ENCODE results near the gene SMIM33. TPM values are rescaled to one million over a fixed set of nuclear protein-coding genes. Genes with fewer than 3 reads are reported as not detected.

Gene SMIM33
- total RNA-seq (2014; rRNA removed; shearing (Covaris generic)): not detected in 2 replicates
- not detected in 2 replicates for polyA plus RNA-seq (2016; fragmentation: Nextera tagmentation; extraction: Ambion mirVana)

GRCh38 chr5:139470821-139471300 lies at the start of gene SMIM33:
Gene SMIM33, plus strand, starts transcription at chr5:139471004. Its CDS starts 118 bp downstream, at chr5:139471122.
- H3K9ac ChIP-seq: no peak within 1 kb of the TSS
- H3K4me3 ChIP-seq: no peak within 1 kb of the TSS
- H3F3A ChIP-seq (ENCODE audit: insufficient read depth): no peaks in the 10 kb centered on the region
- no peaks in the 10 kb centered on the region for H3K27me3 ChIP-seq (replicated peaks; ENCODE audit: insufficient read depth)
- H3K4me1 ChIP-seq (ENCODE audit: insufficient read depth): peaks cover 11% of the 10 kb centered on the region
- H3K79me2 ChIP-seq (ENCODE audit: insufficient read depth): no peaks in the 10 kb centered on the region
- in situ Hi-C loops (cut with MboI): no loop called here
- no peaks in the 10 kb centered on the region for H3K9me2 ChIP-seq (ENCODE audit: insufficient read depth)
- TF ChIP-seq EZH2 (IDR thresholded peaks at IDR 0.05; ENCODE audit: insufficient read depth, poor library complexity, severe bottlenecking): no peak
- no peak for TF ChIP-seq EZH2phosphoT487 (IDR thresholded peaks at IDR 0.05; ENCODE audit: insufficient read depth, low read depth)
- no peaks in the 10 kb centered on the region for H4K20me1 ChIP-seq (ENCODE audit: insufficient read depth)
- no peaks in the 10 kb centered on the region for H3K36me3 ChIP-seq (ENCODE audit: low read depth)
- no peak within 1 kb of the TSS for H3K4me2 ChIP-seq (ENCODE audit: unreplicated experiment)
- no peak for DNase-seq
- no peak within 1 kb of the TSS for H3K27ac ChIP-seq
- WGBS, 2 experiments (ENCODE audit: low coverage in 1 of 2, low lambda C conversion rate in 2 of 2, missing lambda C conversion rate in 2 of 2): 86 to 88% methylated on average over 9 of the region's 9 CpGs
- no peaks in the 10 kb centered on the region for H3K9me3 ChIP-seq (ENCODE audit: low read depth)
- no peak within 1 kb of the TSS for H2AFZ ChIP-seq

- 33 to 35% methylated on average over 5 of the region's 5 CpGs for WGBS, 2 experiments (ENCODE audit: low coverage in 1 of 2, low lambda C conversion rate in 2 of 2, missing lambda C conversion rate in 2 of 2)
- H3K79me2 ChIP-seq (ENCODE audit: insufficient read depth): no peaks in the 10 kb centered on the region
- TF ChIP-seq EZH2 (IDR thresholded peaks at IDR 0.05; ENCODE audit: insufficient read depth, poor library complexity, severe bottlenecking) (no peak), EZH2phosphoT487 (IDR thresholded peaks at IDR 0.05; ENCODE audit: insufficient read depth, low read depth) (no peak)
- H3K27me3 ChIP-seq (replicated peaks; ENCODE audit: insufficient read depth): no peaks in the 10 kb centered on the region
- H3K4me1 ChIP-seq (ENCODE audit: insufficient read depth): 0 out of 2 replicates have a peak, but pooled peaks cover 4% of the 10 kb centered on the region
- H3K27ac ChIP-seq: no peak overlapping the region
- H4K20me1 ChIP-seq (ENCODE audit: insufficient read depth): no peaks in the 10 kb centered on the region
- no peak overlapping the region for H3K4me2 ChIP-seq (ENCODE audit: unreplicated experiment)
- 0 out of 2 replicates have a peak, but pooled peaks cover 5% of the 10 kb centered on the region for H3F3A ChIP-seq (ENCODE audit: insufficient read depth)
- H3K9ac ChIP-seq: no peak overlapping the region
- H2AFZ ChIP-seq: 0 out of 2 replicates have a peak overlapping the region, but pooled peaks have one; percentile 45
- DNase-seq: peak; percentile 82
- no peaks in the 10 kb centered on the region for H3K9me3 ChIP-seq (ENCODE audit: low read depth)
- H3K4me3 ChIP-seq: no peak overlapping the region
- no peaks in the 10 kb centered on the region for H3K9me2 ChIP-seq (ENCODE audit: insufficient read depth)
- peaks cover 8% of the 10 kb centered on the region; the same call in 1 of the 2 replicates for H3K36me3 ChIP-seq (ENCODE audit: low read depth)
- in situ Hi-C loops (cut with MboI): loop anchor here (10.0 kb wide), 1 partner anchor 92 kb away; no protein-coding TSS in a partner anchor
Measured at GRCh38 chr5:139422307-139422893, 48.4 kb upstream of the SMIM33 start.

GRCh38 chr5:139425497-139425896 lies 45.3 kb upstream of the SMIM33 start:
- Histone ChIP-seq H3K9me3 (ENCODE audit: low read depth) (no peaks in the 10 kb centered on the region), H3K27me3 (replicated peaks; ENCODE audit: insufficient read depth) (no peaks in the 10 kb centered on the region), H2AFZ (no peak overlapping the region), H3K9ac (no peak overlapping the region), H3K36me3 (ENCODE audit: low read depth) (no peaks in the 10 kb centered on the region), H3K4me3 (no peak overlapping the region), H3K4me2 (ENCODE audit: unreplicated experiment) (no peak overlapping the region), H3K9me2 (ENCODE audit: insufficient read depth) (no peaks in the 10 kb centered on the region), H3K4me1 (ENCODE audit: insufficient read depth) (0 out of 2 replicates have a peak, but pooled peaks cover 4% of the 10 kb centered on the region), H3K27ac (no peak overlapping the region), H3K79me2 (ENCODE audit: insufficient read depth) (no peaks in the 10 kb centered on the region), H3F3A (ENCODE audit: insufficient read depth) (0 out of 2 replicates have a peak, but pooled peaks cover 5% of the 10 kb centered on the region), H4K20me1 (ENCODE audit: insufficient read depth) (no peaks in the 10 kb centered on the region)
- WGBS, 2 experiments (ENCODE audit: low coverage in 1 of 2, low lambda C conversion rate in 2 of 2, missing lambda C conversion rate in 2 of 2): 93 to 98% methylated on average over 5 of the region's 5 CpGs
- DNase-seq: no peak
- TF ChIP-seq EZH2 (IDR thresholded peaks at IDR 0.05; ENCODE audit: insufficient read depth, poor library complexity, severe bottlenecking) (no peak), EZH2phosphoT487 (IDR thresholded peaks at IDR 0.05; ENCODE audit: insufficient read depth, low read depth) (no peak)
- in situ Hi-C loops (cut with MboI): loop anchor here (10.0 kb wide), 1 partner anchor 89 kb away; no protein-coding TSS in a partner anchor

- Histone ChIP-seq H3F3A (ENCODE audit: insufficient read depth) (0 out of 2 replicates have a peak, but pooled peaks cover 5% of the 10 kb centered on the region), H3K9ac (no peak overlapping the region), H3K36me3 (ENCODE audit: low read depth) (no peaks in the 10 kb centered on the region), H3K79me2 (ENCODE audit: insufficient read depth) (no peaks in the 10 kb centered on the region), H2AFZ (no peak overlapping the region), H3K27me3 (replicated peaks; ENCODE audit: insufficient read depth) (no peaks in the 10 kb centered on the region), H3K9me3 (ENCODE audit: low read depth) (no peaks in the 10 kb centered on the region), H3K9me2 (ENCODE audit: insufficient read depth) (no peaks in the 10 kb centered on the region), H3K4me3 (no peak overlapping the region), H3K4me1 (ENCODE audit: insufficient read depth) (0 out of 2 replicates have a peak, but pooled peaks cover 4% of the 10 kb centered on the region), H4K20me1 (ENCODE audit: insufficient read depth) (no peaks in the 10 kb centered on the region), H3K27ac (peak overlapping the region; percentile 56), H3K4me2 (ENCODE audit: unreplicated experiment) (no peak overlapping the region)
- 74 to 83% methylated on average over 8 of the region's 8 CpGs for WGBS, 2 experiments (ENCODE audit: low coverage in 1 of 2, low lambda C conversion rate in 2 of 2, missing lambda C conversion rate in 2 of 2)
- DNase-seq: peak; percentile 53
- no peak for TF ChIP-seq EZH2phosphoT487 (IDR thresholded peaks at IDR 0.05; ENCODE audit: insufficient read depth, low read depth)
- TF ChIP-seq EZH2 (IDR thresholded peaks at IDR 0.05; ENCODE audit: insufficient read depth, poor library complexity, severe bottlenecking): no peak
- in situ Hi-C loops (cut with MboI): loop anchor here (10.0 kb wide), 1 partner anchor 88 kb away; no protein-coding TSS in a partner anchor
Measured at GRCh38 chr5:139426203-139426885, 44.5 kb upstream of the SMIM33 start.

All from GM23248 (cell line).